Inflammatory macrophage (primary cell): ENCODE data around the gene GAN.
A peak's percentile ranks its signal among the peaks of the same experiment; 100 is the strongest.

Source experiments
- DNase-seq, 2 donors: peaks; one replicate each; pipeline ENCODE4 v3.0.0-alpha.2; 2020 to 2022

Gene GAN

DNA sequence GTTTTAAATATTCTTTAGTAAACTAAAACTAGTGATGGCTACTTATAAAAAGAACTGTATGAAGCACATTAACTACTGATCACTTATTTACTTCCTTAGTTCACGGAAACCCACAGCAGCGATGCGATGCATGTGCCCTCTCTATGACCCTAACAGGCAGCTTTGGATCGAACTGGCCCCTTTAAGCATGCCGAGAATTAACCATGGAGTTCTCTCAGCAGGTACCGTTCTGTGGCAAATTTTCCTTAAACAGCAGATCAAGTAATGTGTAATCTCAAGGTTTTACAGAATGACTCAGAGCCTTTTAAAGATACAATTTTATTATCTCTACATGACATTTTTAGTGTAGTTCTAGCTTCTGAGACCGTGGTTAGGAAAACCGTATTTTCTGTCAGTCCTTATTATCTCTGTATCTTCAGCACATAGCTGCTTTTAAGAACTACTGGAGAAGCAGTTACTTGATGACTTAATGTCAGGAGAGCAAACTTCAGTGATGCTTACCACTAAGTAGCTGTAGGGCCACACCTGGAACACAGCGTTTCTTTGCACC is 43.0 kb downstream of the GAN start:
- no peak for DNase-seq

DNA sequence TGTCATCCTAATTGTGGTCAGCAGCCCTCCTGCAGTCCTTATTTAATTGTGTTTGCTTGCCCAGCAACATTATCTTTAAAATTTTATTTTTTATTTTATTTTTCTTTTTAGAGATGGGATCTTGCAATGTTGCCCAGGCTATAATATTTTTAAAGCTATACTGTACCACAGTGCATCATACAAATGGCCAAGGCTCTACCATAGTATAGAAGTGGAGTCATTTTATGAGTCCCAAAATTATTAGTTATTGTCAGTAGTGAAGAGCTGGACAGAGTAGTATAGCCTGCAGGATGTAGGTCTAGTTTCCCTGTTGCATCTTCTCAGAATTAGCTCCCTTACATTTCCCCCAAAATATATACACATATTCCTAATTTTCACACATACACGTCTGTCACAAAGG is 44.1 kb downstream of the GAN start:
- DNase-seq, result no peak

DNA sequence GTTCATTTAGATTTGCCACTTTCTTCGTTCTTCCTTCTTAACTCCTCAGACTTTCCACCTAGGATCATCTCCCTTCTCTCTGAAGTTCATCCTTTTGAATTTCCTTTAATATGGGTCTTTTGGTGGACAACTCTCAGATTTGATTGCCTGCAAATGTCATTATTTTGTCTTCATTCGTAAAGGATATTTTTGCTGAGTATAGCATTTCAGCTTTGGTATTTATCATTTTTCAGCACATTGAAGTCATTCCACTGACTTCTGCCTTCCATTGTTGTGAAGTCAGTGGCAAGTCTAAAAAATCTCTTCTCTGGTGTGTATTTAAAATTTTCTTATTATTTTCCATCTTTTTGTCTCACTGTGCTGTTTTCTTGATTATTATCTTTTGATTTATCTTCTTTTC is 45.4 kb downstream of the GAN start:
- DNase-seq, result no peak

DNA sequence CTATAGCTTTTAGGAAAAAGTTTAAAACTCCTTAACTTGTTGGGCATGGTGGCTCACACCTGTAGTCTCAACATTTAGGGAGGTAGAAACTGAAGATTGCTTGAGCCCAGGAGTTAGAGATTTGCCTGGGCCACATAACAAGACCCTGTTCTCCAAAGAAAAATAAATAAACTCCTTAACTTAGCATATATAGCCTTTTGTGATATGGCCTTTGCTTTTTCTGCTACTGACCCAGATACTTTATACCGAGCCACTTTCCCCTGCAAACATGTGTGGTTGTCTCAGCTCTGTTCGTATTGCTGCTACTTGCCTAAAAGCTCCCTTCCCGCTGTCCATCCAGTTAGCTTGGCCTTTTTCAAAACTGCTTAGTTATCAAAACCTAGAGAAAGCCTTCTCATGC is 51.0 kb downstream of the GAN start:
- no peak for DNase-seq

DNA sequence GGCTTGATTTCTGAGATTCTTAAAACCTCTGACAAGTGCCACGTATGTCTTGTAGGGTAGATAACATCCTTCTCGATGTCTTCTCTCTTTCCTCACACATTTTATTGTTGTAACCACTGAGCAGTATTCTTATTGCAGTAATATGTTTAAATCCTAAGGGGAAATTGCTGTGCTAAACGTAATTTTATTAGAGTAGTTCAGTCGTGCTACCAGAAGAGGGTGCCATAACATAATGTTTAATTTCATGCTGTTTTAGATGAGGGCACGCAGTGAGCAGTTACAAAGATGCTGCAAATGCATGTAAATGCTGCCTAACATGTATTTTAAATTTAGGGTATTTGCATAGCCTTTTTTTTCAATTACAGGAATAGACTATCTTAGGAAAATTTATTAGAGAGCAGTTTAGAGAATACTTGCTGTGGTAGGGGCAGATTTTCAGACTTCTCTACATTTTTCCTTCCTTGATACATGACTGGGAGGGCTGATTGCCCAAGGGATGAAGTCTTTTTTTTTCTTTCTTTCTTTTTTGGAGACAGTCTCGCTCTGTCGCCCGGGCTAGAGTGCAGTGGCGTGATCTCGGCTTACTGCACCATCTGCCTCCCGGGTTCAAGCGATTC is 51.7 kb downstream of the GAN start:
- peak; percentile 61 to 72 for DNase-seq

DNA sequence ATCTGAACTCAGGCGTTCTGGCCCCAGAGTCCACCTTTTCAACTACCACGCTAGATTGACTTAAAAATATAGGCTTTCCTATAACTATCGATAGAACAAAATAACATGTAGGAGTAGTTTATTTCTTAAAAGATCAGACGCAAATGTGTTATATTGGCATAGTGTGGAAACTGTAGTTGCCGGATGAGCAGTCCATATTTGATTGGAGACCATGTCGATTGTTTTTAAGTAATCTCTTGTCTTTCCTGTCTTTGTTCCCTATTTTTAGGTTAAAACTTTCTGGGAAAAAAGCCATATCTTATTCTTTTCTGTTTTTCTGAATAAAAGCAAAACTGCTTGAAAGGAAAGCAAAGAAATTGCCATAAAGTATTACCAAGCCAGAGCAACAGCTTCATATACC is 53.1 kb downstream of the GAN start:
- DNase-seq, result no peak

DNA sequence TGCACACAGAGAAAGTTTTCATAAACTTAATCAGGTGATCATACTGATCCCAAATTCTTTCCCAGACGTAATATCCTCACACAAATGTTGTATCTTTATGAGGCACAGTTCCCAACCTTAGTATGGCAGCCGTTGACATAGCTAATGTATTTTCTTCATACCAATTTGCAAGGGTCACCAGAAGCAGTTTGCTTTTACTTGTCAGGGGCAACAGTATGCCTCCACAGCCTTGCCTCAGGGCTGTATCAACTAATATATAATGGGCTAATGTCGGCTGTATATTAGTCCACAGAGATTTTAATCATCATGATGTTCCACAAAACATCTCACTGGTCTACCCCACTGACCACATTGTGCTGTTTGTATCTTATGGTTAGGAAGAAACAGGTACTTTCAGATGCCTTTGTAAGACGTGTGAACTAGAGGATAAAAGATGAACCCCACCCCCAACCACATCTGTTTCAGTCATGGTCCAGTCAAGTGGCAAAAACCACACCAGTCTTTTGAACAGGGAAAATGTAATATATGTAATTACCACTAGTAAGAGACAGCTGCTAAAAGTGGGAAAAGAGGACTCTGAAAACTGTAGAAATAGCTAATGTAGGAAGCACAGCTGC is 55.2 kb downstream of the GAN start:
- DNase-seq, result no peak

DNA sequence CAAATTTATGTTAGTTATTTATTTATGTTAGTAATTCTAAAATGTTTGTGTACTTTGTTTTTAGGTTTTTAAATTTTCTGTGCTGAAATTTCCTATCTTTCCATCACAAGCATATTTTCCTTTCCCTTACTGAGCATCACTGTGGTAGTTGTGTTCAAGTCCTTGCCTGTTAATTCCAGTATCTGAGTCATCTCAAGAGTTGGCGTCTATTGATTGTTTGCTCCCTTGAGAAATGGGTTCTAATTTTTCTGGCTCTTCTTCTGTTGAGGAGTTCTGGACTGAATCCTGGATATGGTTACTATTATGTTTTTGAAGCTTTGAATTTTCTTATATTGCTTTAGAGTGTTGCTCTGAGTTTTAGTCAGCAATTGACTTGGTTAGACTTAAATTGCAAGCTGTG is 56.3 kb downstream of the GAN start:
- no peak for DNase-seq

DNA sequence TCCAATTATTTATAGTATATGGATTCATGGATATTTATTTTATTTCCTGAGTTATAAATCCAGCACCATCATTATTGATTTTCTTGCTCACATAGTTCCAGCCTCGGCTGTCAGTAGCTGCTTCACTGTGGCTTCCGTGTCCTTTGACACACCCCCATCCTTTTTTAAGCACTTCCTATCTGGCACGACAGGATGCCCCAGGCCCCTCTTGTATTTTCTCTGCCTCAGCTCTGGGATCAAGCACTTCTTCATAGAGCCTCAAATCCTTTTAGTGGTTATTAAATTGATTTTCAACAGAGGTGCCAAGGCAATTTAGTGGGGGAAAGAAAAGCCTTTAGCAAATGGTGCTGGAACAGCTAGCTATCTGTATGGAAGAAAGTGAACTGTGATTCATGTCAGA is 59.8 kb downstream of the GAN start:
- no peak for DNase-seq

DNA sequence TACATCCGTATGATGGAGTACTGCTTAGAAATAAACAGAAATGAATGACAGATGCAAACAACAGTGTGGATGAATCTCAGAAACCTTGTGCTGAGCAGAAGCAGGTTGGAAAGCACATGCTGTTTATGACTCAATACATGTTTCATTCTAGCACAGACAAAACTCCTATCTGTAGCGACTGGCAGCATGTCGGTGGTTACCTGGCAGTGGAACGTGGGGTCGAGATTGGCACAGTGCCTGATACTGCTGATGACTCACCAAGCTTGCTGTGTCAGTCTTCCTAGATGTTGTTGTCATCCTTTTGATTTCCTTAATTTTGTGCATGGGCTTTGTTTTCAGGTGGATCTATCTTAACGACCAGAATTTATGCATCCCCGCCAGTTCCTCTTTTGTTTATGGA is 62.1 kb downstream of the GAN start:
- no peak for DNase-seq

DNA sequence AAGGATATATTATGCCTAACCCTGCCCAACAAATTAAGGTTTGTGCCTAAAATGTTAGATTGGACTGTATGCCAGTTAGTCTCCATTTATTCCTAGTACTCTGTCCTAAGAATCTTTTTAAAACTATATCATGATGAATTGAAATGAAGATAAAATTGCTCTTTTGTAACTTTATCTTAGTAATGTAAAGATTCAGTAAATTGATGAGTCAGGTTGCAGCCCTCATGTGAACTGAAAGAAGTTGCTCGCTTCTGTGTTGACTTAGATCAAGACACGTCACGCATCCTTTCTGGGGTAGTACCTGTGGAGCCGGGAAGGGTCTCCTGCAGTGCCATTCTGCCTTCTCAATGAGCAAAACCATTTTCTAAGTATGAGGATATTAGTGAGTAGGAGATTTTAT is 63.3 kb downstream of the GAN start:
- DNase-seq, result no peak

DNA sequence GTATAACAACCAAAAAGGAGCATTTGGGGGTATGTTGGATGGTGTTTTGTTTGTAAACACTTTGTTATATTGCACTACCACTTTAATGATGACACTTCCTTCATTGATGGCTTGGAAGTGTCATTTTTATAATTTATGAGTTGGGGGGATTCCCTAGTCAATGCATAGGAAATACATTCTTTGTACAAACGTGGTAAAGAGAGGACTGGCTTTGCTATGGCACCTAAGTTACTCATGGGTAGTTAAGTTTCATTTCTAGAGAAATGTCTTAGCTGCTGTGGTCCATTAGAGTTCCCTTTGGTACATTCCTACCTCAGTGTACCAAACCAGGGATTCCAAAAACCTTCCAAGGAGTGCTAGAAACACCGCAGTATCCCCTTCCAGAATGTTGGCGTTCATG is 66.2 kb downstream of the GAN start:
- DNase-seq, result no peak

DNA sequence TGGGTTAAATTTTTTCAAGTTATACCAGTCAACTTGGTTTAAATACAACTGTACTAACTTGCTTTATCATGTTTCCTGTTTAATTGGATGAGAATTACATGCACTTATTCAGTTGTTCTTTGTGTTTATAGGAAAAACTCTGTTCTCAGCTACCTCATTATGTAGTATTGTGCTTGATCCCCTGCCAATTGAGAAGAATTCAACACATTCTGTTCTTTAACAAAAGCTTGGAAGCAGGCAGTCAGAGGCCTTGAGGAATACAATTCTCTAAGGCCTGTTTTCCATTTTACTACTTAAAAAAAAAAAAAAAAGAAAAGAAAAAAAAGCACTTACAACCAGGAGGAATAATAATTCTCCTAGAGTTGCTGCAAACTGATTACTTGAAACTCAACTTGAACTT is 69.2 kb downstream of the GAN start:
- DNase-seq, result no peak

DNA sequence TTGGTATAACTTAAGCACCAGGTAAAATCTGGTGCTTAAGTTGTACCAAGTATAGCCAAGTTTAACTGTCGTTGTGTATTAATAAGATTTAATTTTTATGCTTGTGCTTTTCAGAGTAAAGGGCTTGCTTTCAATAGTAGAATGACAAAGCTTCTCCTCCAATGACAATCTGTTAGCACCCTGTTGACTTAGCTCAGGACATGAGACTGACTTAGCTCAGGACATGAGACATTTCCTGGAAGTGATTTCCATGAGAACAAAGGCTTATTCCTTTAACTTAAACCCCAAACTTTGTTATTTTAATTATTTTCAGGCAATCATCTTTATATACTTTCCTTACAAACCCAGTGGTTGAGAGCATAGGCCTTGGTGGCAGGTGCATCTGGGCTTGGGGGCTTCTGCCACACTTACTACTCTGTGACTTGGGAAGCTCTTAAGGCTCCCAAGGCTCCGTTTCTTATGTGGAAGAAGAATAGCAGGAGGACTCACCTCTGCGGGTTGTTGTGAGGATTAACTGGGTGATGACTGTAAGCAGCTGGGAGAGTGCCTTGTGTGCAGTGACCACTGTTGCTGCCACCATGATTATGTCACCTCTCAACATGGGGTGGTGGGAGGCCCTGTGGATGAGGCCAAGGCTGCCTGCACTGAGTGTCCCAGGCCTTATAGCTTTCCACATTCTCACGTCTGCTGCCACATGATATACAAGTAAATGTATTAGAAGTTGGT is 70.4 kb downstream of the GAN start:
- DNase-seq, result no peak

DNA sequence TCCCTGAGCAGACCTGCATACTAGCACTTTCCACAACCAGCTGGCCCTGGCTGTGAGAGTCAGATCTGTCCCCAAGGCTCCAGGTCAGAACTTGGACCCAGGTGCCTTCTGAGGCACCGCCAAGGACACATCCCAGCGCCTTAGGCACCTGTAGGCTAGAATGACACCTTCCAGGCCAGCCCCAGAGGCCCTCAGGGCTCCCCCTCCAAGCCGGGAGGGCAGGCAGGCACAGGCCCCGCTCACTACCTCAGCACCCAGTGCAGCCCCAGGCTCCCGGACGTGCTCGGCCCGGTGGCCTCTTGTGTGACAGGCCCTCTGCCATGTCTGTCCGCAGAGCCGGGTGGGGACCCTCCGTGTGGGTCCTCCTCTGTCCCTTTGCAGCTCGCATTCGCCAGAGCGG is 73.6 kb downstream of the GAN start:
- no peak for DNase-seq

DNA sequence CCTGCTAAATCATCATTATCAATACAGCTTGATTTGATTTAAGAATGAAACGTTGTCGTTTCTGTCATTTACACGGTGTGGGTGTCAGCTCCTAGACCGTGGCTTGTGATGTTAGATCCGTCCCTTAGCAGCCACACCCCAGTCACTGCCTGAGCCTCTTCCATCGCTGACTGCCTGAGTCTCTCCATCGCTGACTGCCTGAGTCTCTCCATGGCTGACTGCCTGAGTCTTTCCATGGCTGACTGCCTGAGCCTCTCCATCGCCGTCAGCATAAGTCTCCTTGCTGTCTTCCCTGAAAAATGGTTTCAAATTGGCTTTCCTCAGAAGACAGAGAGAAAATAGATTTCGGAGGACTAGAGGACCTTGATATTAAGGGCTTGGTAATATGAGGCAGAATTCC is 76.1 kb downstream of the GAN start:
- no peak for DNase-seq

DNA sequence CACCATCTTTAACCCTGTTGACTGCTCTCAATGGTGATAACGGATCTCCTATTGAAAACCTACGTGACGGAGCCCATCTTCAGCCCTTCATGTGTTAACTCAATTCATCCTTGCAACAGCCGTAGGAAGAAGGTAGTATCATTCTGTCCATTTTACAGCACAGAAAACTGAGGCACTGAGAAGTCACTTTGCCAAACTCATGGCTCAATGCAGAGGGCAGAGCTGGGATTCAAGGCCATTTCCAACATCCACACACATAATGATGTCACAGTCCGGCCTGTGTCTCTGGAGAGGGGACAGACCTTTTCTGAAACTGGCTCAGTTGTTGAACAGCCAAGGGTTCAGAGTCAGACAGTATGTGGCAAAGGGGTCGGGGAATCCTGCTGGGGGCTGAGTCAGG is 77.2 kb downstream of the GAN start:
- DNase-seq, result no peak

DNA sequence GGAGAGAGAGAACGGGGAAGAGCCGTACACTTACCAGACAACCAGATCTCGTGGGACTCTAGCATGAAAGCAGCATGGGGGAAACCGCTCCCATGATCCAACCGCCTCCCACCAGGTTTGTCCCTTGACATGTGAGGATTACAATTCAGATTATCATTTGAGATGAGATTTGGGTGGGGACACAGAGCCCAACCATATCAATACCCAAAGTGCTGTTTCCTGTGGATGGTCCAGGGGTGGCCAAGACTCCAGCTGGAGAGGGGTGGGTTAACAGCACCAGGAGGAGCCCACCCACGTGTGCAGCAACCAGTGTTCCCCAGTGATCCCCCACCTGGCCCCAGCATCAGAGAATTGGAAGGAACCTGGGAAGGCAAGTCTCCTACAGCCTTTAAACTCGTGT is 79.7 kb downstream of the GAN start:
- no peak for DNase-seq

DNA sequence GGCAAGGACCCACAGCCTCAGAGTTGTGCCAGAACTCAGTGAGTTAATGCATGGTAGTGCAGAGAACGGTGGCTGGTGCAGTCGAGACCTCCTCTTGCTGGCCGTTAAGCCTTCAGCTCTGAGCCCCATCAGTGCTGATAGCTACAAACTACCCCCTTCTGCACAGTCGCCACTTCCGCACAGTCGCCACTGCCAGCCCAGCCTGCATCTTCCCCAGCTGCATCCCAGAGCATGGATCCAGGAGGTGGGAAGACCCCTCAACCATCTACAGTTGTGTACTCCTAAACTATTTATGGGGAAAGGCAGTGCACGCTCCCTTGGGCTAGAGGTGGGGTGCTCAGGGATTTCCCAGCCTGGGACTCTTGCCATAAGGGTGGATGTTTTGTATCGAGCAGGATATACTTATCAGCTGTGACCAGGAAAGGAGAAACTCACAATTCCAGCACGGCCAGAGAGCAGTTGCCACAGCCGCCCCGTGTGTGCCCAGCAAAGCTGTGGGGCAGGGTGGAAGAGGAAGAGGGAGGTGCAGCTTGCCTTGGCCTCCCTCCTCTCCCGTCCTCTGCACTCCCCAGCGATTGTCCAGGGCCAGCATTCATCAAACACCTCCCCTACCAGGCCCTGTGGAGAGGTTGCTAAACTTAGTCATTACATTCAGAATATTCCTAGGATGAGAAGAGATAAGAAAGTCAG is 80.3 kb downstream of the GAN start:
- no peak for DNase-seq

DNA sequence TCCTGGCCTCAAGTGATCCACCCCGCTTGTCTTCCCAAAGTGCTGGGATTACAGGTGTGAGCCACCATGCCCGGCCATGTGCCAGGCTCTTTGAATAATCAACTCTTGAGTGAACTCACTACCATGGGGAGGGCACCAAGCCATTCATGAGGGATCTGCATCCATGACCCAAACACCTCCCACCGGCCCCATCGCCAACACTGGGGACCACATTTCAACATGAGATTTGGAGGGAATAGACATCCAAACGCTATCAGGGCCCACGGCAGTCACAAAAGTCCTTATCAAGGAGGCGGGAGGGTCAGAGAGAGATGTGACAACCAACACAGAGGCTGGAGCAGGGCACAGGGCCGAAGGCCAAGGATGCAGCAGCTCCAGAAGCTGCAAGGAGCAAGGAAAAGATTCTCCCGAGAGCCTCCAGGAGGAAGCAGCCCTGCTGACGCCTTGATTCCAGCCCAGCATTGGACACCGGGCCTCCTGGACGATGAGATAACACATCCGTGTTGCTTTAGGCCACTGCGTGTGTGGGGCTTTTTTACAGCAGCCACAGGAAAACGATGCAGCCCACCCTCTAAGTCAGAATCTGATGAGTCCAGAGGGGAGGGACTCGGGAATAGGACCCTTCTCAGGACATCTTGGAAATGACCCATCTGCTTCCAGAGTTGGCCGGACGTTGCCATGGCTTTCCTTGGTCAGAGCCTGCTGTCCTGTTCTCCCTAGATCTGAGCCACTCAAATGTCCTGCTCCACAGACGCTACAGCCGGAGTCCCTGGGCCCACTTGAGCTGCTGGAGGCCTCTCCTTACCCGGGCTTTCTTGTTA is 82.5 kb downstream of the GAN start:
- no peak for DNase-seq

DNA sequence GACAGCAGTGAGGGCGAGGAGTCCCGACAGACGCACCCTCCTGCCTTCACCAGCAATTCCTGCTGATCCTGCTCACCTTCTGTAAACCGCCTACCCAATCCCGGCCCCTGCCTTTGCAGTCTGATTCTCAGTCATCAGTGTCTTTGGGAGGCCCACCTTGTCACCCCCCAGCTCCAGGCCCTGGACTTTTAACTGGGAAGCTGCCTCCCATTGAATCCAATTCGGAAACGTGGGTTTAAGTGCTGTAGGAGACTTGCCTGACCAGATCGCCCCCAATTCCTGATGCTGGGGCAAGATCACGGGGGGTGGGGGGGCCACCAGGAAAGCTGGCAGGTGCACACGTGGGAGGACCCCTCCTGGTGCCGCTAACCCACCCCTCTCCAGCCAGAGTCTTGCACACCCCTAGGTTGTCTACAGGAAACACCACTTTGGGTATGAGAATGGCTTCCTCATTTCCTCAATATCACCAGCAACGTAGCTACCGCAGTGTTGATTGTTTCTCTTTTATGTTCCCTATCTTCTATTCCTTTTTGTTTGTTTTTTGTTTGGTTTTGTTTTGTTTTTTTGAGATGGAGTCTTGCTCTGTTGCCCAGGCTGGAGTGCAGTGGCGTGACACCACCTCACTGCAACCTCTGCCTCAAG is 83.2 kb downstream of the GAN start:
- peak in 1 of 2 donors; percentile 16 for DNase-seq

DNA sequence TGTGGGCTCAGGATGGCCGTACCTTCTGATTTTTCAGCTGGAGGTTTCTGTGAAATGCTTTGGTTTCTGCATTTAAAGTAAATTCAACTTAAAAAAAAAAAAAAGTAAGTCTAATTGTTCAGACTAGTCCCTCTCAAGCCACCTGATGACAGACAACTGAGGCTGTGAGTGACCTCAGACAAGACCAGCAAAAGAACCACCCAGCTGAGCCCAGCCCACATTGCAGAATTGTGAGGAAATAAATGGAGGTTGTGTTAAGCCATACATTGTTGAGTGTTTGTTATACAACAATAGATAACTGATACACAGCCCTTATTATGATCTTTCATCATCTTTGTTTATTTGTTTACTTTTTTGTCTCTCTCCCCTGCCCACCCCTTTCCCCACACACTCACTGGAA is 85.1 kb downstream of the GAN start:
- DNase-seq, result no peak
